Esophagus muscularis mucosa (tissue), 3 donors: ENCODE results near the gene HRAS.

ENCODE experiments used
- CTCF ChIP-seq, 3 experiments: fragments of 200-600 bp in 2 of 3; fragments of 450-650 bp in 1 of 3; sonication (generic) in 2 of 3; IDR thresholded peaks; one replicate each; pipeline ENCODE4 v1.5.1; 2017 to 2019; ENCODE audit warnings: antibody characterized with exemption in 3 of 3, mild to moderate bottlenecking in 2 of 3, moderate library complexity in 1 of 3
- EP300 ChIP-seq: sonication (generic); formaldehyde crosslinking; IDR thresholded peaks from one replicate; pipeline ENCODE4 v1.6.1; 2017; ENCODE audit warnings: antibody characterized with exemption

- no peak for TF ChIP-seq EP300
- peak; percentile 53 to 69 (median 60) for TF ChIP-seq CTCF (IDR thresholded peaks at IDR 0.05)
These were observed 19.3 kb upstream of the HRAS start for GRCh38 chr11:554428-555226.
